HEK293 (cell line): ENCODE measurements around the gene KLHL6.

Source experiments
- CTCF ChIA-PET: fragments of 350-600 bp; formaldehyde crosslinking; extraction: SDS; loops from one replicate; lab custom pipeline; 2021; ENCODE audit warnings: antibody characterized with exemption; lab: Yijun Ruan, JAX
- POLR2A ChIA-PET: fragments of 300-600 bp; formaldehyde crosslinking; extraction: SDS; loops from one replicate; lab custom pipeline; 2020; ENCODE audit warnings: antibody characterized with exemption, inconsistent platforms; lab: Yijun Ruan, JAX
- H3K27ac ChIP-seq: fragments of 200-500 bp; sonication (Bioruptor generic); 2 replicates; pipeline ENCODE4 v1.5.1; 2014; ENCODE audit warnings: low read depth, low read length, control low read depth, inconsistent platforms; ENCODE audit errors: extremely low read depth
- H3K36me3 ChIP-seq, 2 experiments: fragments of 200-500 bp in 1 of 2; sonication (Bioruptor generic) in 1 of 2; 1 replicate in 1 of 2; 2 replicates in 1 of 2; pipeline ENCODE4 v1.5.1; 2014 to 2017; ENCODE audit warnings: inconsistent platforms in 2 of 2, low read length in 2 of 2; ENCODE audit not compliant: control insufficient read depth in 2 of 2, insufficient read depth in 1 of 2
- H3K4me1 ChIP-seq: fragments of 200-500 bp; sonication (Bioruptor generic); 2 replicates; pipeline ENCODE4 v1.5.1; 2014; ENCODE audit warnings: mild to moderate bottlenecking, low read length, inconsistent platforms; ENCODE audit not compliant: control insufficient read depth, insufficient read depth
- H3K4me3 ChIP-seq: 2 replicates; pipeline ENCODE4 v1.5.1; 2011; ENCODE audit warnings: low read depth, mild to moderate bottlenecking, control low read depth, low read length, moderate library complexity
- H3K9me3 ChIP-seq: fragments of 200-500 bp; sonication (Bioruptor generic); 2 replicates; pipeline ENCODE4 v1.5.1; 2014; ENCODE audit warnings: low read depth, low read length, inconsistent platforms; ENCODE audit not compliant: control insufficient read depth, insufficient read depth
- BCL11A ChIP-seq: fragments of 450-650 bp; formaldehyde crosslinking; IDR thresholded peaks from 2 replicates; pipeline ENCODE4 v1.5.1; 2016; ENCODE audit warnings: low read depth, missing biosample characterization, missing genetic modification characterization
- GLI4 ChIP-seq: fragments of 450-650 bp; formaldehyde crosslinking; IDR thresholded peaks from 2 replicates; pipeline ENCODE4 v1.5.1; 2016; ENCODE audit warnings: missing biosample characterization, missing genetic modification characterization
- HOXA7 ChIP-seq: sonication (generic); formaldehyde crosslinking; IDR thresholded peaks from 2 replicates; pipeline ENCODE4 v1.8.1; 2022; ENCODE audit warnings: missing genetic modification reagents, borderline replicate concordance
- KLF7 ChIP-seq: fragments of 450-650 bp; formaldehyde crosslinking; IDR thresholded peaks from 2 replicates; pipeline ENCODE4 v1.5.1; 2016; ENCODE audit warnings: missing biosample characterization, missing genetic modification characterization, borderline replicate concordance
- REPIN1 ChIP-seq: fragments of 450-650 bp; formaldehyde crosslinking; IDR thresholded peaks from 2 replicates; pipeline ENCODE4 v1.5.1; 2017; ENCODE audit warnings: missing biosample characterization, missing genetic modification characterization, low read depth
- SP3 ChIP-seq: fragments of 450-650 bp; formaldehyde crosslinking; IDR thresholded peaks from 2 replicates; pipeline ENCODE4 v1.5.1; 2016; ENCODE audit warnings: missing biosample characterization, missing genetic modification characterization
- ZBTB8A ChIP-seq: fragments of 450-650 bp; formaldehyde crosslinking; IDR thresholded peaks from 2 replicates; pipeline ENCODE4 v1.5.1; 2016; ENCODE audit warnings: missing biosample characterization, missing genetic modification characterization
- ZFP69B ChIP-seq: fragments of 450-650 bp; formaldehyde crosslinking; IDR thresholded peaks from 2 replicates; pipeline ENCODE4 v1.5.1; 2016; ENCODE audit warnings: missing biosample characterization, missing genetic modification characterization
- ZIC2 ChIP-seq: fragments of 450-650 bp; formaldehyde crosslinking; IDR thresholded peaks from 2 replicates; pipeline ENCODE4 v1.5.1; 2016; ENCODE audit warnings: missing biosample characterization, missing genetic modification characterization
- ZNF169 ChIP-seq: fragments of 450-650 bp; formaldehyde crosslinking; IDR thresholded peaks from 2 replicates; pipeline ENCODE4 v1.5.1; 2016; ENCODE audit warnings: missing biosample characterization, missing genetic modification characterization
- ZNF174 ChIP-seq: fragments of 450-650 bp; formaldehyde crosslinking; IDR thresholded peaks from 2 replicates; pipeline ENCODE4 v1.5.0; 2017; ENCODE audit warnings: missing biosample characterization, mild to moderate bottlenecking, missing genetic modification characterization
- ZNF175 ChIP-seq: fragments of 450-650 bp; formaldehyde crosslinking; IDR thresholded peaks from 2 replicates; pipeline ENCODE4 v1.5.1; 2016; ENCODE audit warnings: missing biosample characterization, missing genetic modification characterization
- ZNF350 ChIP-seq: fragments of 450-650 bp; formaldehyde crosslinking; IDR thresholded peaks from 2 replicates; pipeline ENCODE4 v1.5.0; 2017; ENCODE audit warnings: missing biosample characterization, mild to moderate bottlenecking, missing genetic modification characterization
- ZNF514 ChIP-seq: fragments of 450-650 bp; formaldehyde crosslinking; IDR thresholded peaks from 2 replicates; pipeline ENCODE4 v1.5.1; 2016; ENCODE audit warnings: missing biosample characterization, missing genetic modification characterization
- ZNF558 ChIP-seq: fragments of 450-650 bp; formaldehyde crosslinking; IDR thresholded peaks from 2 replicates; pipeline ENCODE4 v1.5.1; 2016; ENCODE audit warnings: missing biosample characterization, missing genetic modification characterization
- ZNF677 ChIP-seq: fragments of 450-650 bp; IDR thresholded peaks from 2 replicates; pipeline ENCODE4 v1.5.0; 2018; ENCODE audit warnings: missing biosample characterization, mild to moderate bottlenecking, missing genetic modification characterization, moderate library complexity
- ZNF777 ChIP-seq: fragments of 450-650 bp; formaldehyde crosslinking; IDR thresholded peaks from 2 replicates; pipeline ENCODE4 v1.5.1; 2017; ENCODE audit warnings: missing biosample characterization, missing genetic modification characterization, borderline replicate concordance
- ZNF830 ChIP-seq: fragments of 450-650 bp; IDR thresholded peaks from 2 replicates; pipeline ENCODE4 v1.5.0; 2018; ENCODE audit warnings: missing biosample characterization, missing genetic modification characterization, low read depth, mild to moderate bottlenecking, moderate library complexity
- ZSCAN16 ChIP-seq: fragments of 450-650 bp; formaldehyde crosslinking; IDR thresholded peaks from 2 replicates; pipeline ENCODE4 v1.5.1; 2016; ENCODE audit warnings: missing biosample characterization, missing genetic modification characterization
- TF ChIP-seq, protein P1 (sequence below): fragments of 450-650 bp; formaldehyde crosslinking; IDR thresholded peaks from 2 replicates; pipeline ENCODE4 v1.5.1; 2016; ENCODE audit warnings: missing biosample characterization, missing genetic modification characterization
- TF ChIP-seq, protein P2 (sequence below): fragments of 450-650 bp; formaldehyde crosslinking; IDR thresholded peaks from 2 replicates; pipeline ENCODE4 v1.5.1; 2017; ENCODE audit warnings: missing biosample characterization, missing genetic modification characterization
- TF ChIP-seq, protein P3 (sequence below): fragments of 450-650 bp; IDR thresholded peaks from 2 replicates; pipeline ENCODE4 v1.5.1; 2018; ENCODE audit warnings: missing biosample characterization, missing genetic modification characterization
- TF ChIP-seq, protein P4 (sequence below): fragments of 450-650 bp; formaldehyde crosslinking; IDR thresholded peaks from 2 replicates; pipeline ENCODE4 v1.5.1; 2016; ENCODE audit warnings: missing biosample characterization, missing genetic modification characterization
- TF ChIP-seq, protein P5 (sequence below): fragments of 450-650 bp; formaldehyde crosslinking; IDR thresholded peaks from 2 replicates; pipeline ENCODE4 v1.5.1; 2016; ENCODE audit warnings: missing biosample characterization, missing genetic modification characterization
- TF ChIP-seq, protein P6 (sequence below): sonication (generic); formaldehyde crosslinking; IDR thresholded peaks from 2 replicates; pipeline ENCODE4 v1.8.1; 2022; ENCODE audit warnings: mild to moderate bottlenecking, moderate library complexity, missing genetic modification reagents

The KLHL6 gene

DNA sequence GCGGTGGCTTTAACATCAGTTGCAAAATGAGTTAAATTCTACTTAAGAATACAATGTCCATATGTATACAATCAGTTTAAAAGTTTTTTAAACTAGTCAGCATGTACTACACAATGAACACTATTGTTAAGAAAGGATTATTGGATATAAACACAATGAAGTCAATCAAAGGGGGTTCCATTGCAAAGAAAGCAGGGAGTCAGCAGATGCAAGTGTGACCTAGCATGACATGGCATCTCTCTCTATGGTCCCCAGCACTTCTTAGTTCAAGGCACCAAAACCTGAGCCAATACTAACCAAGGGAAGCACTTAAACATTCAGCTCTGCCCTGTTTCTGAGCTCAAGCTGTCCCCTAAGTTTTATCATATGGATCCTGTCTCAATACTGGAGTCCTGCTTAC is 17.0 kb downstream of the KLHL6 start:
- ChIA-PET CTCF (no interaction called here), POLR2A (no interaction called here)
- Histone ChIP-seq H3K4me1 (no peaks in the 10 kb centered on the region), H3K9me3 (no peaks in the 10 kb centered on the region), H3K27ac (no peak overlapping the region), H3K4me3 (no peak overlapping the region), H3K36me3 (no peaks in the 10 kb centered on the region)
- TF ChIP-seq, protein P1, sequence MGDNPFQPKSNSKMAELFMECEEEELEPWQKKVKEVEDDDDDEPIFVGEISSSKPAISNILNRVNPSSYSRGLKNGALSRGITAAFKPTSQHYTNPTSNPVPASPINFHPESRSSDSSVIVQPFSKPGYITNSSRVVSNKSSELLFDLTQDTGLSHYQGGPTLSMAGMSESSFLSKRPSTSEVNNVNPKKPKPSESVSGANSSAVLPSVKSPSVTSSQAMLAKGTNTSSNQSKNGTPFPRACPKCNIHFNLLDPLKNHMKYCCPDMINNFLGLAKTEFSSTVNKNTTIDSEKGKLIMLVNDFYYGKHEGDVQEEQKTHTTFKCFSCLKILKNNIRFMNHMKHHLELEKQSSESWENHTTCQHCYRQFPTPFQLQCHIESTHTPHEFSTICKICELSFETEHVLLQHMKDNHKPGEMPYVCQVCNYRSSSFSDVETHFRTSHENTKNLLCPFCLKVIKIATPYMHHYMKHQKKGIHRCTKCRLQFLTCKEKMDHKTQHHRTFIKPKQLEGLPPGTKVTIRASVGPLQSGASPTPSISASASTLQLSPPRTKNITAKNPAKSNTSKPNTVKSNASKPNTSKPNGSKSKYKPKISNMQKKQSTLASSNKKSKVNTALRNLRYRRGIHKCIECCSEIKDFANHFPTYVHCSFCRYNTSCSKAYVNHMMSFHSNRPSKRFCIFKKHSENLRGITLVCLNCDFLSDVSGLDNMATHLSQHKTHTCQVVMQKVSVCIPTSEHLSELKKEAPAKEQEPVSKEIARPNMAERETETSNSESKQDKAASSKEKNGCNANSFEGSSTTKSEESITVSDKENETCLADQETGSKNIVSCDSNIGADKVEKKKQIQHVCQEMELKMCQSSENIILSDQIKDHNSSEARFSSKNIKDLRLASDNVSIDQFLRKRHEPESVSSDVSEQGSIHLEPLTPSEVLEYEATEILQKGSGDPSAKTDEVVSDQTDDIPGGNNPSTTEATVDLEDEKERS (tag by site-specific recombination) = no peak
- TF ChIP-seq ZNF830 (tag by site-specific recombination) = no peak
- TF ChIP-seq, protein P2, sequence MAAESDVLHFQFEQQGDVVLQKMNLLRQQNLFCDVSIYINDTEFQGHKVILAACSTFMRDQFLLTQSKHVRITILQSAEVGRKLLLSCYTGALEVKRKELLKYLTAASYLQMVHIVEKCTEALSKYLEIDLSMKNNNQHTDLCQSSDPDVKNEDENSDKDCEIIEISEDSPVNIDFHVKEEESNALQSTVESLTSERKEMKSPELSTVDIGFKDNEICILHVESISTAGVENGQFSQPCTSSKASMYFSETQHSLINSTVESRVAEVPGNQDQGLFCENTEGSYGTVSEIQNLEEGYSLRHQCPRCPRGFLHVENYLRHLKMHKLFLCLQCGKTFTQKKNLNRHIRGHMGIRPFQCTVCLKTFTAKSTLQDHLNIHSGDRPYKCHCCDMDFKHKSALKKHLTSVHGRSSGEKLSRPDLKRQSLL = no peak
- no peak for TF ChIP-seq HOXA7 (CRISPR knock-in tag)
- no peak for TF ChIP-seq ZNF175
- TF ChIP-seq ZNF677 = no peak
- no peak for TF ChIP-seq ZNF514 (tag by site-specific recombination)
- no peak for TF ChIP-seq ZIC2 (tag by site-specific recombination)
- TF ChIP-seq, protein P3, sequence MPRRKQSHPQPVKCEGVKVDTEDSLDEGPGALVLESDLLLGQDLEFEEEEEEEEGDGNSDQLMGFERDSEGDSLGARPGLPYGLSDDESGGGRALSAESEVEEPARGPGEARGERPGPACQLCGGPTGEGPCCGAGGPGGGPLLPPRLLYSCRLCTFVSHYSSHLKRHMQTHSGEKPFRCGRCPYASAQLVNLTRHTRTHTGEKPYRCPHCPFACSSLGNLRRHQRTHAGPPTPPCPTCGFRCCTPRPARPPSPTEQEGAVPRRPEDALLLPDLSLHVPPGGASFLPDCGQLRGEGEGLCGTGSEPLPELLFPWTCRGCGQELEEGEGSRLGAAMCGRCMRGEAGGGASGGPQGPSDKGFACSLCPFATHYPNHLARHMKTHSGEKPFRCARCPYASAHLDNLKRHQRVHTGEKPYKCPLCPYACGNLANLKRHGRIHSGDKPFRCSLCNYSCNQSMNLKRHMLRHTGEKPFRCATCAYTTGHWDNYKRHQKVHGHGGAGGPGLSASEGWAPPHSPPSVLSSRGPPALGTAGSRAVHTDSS (tag by site-specific recombination) = no peak
- TF ChIP-seq, protein P4, sequence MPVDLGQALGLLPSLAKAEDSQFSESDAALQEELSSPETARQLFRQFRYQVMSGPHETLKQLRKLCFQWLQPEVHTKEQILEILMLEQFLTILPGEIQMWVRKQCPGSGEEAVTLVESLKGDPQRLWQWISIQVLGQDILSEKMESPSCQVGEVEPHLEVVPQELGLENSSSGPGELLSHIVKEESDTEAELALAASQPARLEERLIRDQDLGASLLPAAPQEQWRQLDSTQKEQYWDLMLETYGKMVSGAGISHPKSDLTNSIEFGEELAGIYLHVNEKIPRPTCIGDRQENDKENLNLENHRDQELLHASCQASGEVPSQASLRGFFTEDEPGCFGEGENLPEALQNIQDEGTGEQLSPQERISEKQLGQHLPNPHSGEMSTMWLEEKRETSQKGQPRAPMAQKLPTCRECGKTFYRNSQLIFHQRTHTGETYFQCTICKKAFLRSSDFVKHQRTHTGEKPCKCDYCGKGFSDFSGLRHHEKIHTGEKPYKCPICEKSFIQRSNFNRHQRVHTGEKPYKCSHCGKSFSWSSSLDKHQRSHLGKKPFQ = no peak
- no peak for TF ChIP-seq REPIN1 (tag by site-specific recombination)

DNA sequence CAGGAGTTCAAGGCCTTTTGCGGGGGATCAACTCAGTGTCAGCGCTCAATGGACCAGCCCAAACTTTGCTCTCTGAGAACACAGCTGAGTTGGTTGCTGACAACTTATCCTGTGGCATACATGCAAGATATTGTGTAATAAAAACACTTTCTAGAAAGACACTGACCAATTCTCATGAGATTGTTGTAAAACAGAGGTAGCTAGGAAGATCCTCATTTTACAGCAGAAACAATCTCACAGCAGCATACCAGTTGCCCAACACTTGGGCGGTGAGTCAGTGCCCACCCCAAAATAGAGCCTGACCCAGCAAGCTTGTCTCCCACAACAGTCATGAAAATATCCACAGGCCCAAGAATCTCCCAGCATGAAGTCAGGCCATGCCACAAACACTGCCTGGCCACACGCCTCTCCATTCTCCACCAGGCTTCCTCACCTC is 18.2 kb downstream of the KLHL6 start:
- Histone ChIP-seq H3K36me3 (no peaks in the 10 kb centered on the region), H3K4me1 (no peaks in the 10 kb centered on the region), H3K9me3 (no peaks in the 10 kb centered on the region), H3K4me3 (no peak overlapping the region), H3K27ac (no peak overlapping the region)
- POLR2A ChIA-PET = no interaction called here
- CTCF ChIA-PET = interaction anchor here (0.7 kb wide), 1 partner anchor 11 kb away, joined by 3 read pairs; no protein-coding TSS in a partner anchor
- TF ChIP-seq ZFP69B (no peak), HOXA7 (CRISPR knock-in tag) (no peak), ZNF777 (no peak), ZNF174 (tag by site-specific recombination) (no peak), ZNF169 (no peak), KLF7 (tag by site-specific recombination) (no peak), GLI4 (no peak), ZNF558 (no peak), ZSCAN16 (tag by site-specific recombination) (no peak), ZNF350 (no peak), SP3 (tag by site-specific recombination) (no peak), ZBTB8A (tag by site-specific recombination) (no peak), BCL11A (no peak)
- TF ChIP-seq, protein P2 = no peak
- TF ChIP-seq, protein P5, sequence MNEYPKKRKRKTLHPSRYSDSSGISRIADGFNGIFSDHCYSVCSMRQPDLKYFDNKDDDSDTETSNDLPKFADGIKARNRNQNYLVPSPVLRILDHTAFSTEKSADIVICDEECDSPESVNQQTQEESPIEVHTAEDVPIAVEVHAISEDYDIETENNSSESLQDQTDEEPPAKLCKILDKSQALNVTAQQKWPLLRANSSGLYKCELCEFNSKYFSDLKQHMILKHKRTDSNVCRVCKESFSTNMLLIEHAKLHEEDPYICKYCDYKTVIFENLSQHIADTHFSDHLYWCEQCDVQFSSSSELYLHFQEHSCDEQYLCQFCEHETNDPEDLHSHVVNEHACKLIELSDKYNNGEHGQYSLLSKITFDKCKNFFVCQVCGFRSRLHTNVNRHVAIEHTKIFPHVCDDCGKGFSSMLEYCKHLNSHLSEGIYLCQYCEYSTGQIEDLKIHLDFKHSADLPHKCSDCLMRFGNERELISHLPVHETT (tag by site-specific recombination) = no peak
- TF ChIP-seq, protein P6, sequence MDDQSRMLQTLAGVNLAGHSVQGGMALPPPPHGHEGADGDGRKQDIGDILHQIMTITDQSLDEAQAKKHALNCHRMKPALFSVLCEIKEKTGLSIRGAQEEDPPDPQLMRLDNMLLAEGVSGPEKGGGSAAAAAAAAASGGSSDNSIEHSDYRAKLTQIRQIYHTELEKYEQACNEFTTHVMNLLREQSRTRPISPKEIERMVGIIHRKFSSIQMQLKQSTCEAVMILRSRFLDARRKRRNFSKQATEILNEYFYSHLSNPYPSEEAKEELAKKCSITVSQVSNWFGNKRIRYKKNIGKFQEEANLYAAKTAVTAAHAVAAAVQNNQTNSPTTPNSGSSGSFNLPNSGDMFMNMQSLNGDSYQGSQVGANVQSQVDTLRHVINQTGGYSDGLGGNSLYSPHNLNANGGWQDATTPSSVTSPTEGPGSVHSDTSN (CRISPR knock-in tag) = no peak
